Activated T-helper 1 cell treated with anti-CD3 and anti-CD28 coated beads, Interleukin-12 subunit alpha, Interleukin-12 subunit beta, Interleukin-2, Interleukin-4 antibody, amounts not matched to agents 30 ng/mL and 10 ng/mL and 1 ng/mL, durations not matched to agents 14 hours and 24 hours and 36 hours (primary cell): ENCODE measurements around the gene ARRDC3. TPM values are rescaled to one million over a fixed set of nuclear protein-coding genes. Genes with fewer than 3 reads are reported as not detected.
"Not testable (repeated sequence)": the region's sequence is repeated elsewhere in the genome, so short reads cannot be mapped to it uniquely, and the experiment has no call there.

Source experiments
- DNase-seq: peaks from one replicate; pipeline ENCODE4 v3.0.0; 2021; ENCODE audit warnings: low spot score
- H3K27ac Mint-ChIP-seq: one replicate; pipeline ENCODE4 v1.8.0; 2021; ENCODE audit warnings: mild to moderate bottlenecking, mixed read lengths
- H3K27me3 Mint-ChIP-seq: one replicate; pipeline ENCODE4 v1.8.0; 2022; ENCODE audit warnings: mild to moderate bottlenecking, moderate library complexity, mixed read lengths; ENCODE audit not compliant: insufficient read depth
- H3K36me3 Mint-ChIP-seq: one replicate; pipeline ENCODE4 v1.8.0; 2021; ENCODE audit warnings: low read depth, mixed read lengths
- H3K4me1 Mint-ChIP-seq: one replicate; pipeline ENCODE4 v1.8.0; 2021; ENCODE audit warnings: low read depth, mixed read lengths
- H3K4me3 Mint-ChIP-seq: one replicate; pipeline ENCODE4 v1.8.0; 2021; ENCODE audit warnings: mild to moderate bottlenecking, moderate library complexity, mixed read lengths
- H3K9me3 Mint-ChIP-seq: one replicate; pipeline ENCODE4 v1.8.0; 2021; ENCODE audit warnings: mixed read lengths
- intact Hi-C: fragments of 100-400 bp; cut with micrococcal nuclease; formaldehyde crosslinking; loops from one replicate; pipeline ENCODE4 v1.15.1; 2024
- total RNA-seq: library from RNA; stranded (reverse); gene quantifications from 2 replicates; pipeline ENCODE4 v1.2.3, GENCODE V29; 2022

ARRDC3 gene
- total RNA-seq, 1 donor from 2014 or later = 11.5 TPM

DNA sequence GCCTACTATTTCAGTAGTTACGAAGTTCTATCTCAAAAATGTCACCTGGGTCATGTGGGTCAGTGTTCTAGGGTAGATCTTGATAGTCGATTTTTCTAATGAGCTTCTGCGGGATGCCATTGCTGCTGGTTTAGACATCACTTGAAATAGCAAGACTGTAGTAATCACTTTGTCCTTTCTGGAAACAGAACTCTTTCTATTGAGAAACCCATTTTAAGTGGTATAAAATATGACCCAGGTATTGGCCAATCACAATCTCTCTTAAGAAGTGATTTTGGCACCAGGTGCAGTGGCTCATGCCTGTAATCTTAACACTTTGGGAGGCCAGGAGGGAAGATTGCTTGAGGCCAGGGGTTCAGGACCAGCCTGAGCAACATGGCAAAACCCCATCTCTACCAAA is 17.6 kb downstream of the ARRDC3 start:
- Mint-ChIP-seq H3K27me3 (peaks cover 9% of the 10 kb centered on the region), H3K4me1 (peaks cover 14% of the 10 kb centered on the region), H3K4me3 (no peak overlapping the region), H3K27ac (no peak overlapping the region), H3K9me3 (peaks cover 13% of the 10 kb centered on the region), H3K36me3 (peaks cover 28% of the 10 kb centered on the region)
- intact Hi-C loops = no loop called here
- no peak for DNase-seq

DNA sequence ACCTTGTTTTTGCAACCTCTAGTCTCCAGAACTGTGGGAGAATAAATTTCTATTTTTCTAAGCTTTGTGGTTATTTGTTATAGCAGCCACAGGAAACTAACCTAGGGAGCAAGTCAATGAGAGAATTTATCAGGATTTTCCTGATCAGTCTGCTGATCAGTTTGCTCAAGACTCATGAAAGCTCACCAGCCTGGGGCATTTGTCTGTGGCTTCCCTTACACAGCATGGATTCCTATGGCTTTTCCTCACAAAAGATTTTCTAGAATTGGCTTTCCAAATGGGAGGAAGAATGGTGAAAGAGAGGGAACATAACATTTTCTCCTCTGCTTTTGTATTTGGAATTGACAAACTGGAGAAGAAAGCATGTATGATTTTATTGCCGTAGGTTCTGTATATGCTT is 20.2 kb downstream of the ARRDC3 start:
- peaks cover 14% of the 10 kb centered on the region for H3K27me3 Mint-ChIP-seq
- no peak overlapping the region for H3K27ac Mint-ChIP-seq
- no peak overlapping the region for H3K4me3 Mint-ChIP-seq
- intact Hi-C loops = loop anchor here (5.0 kb wide), 1 partner anchor 81 kb away; no protein-coding TSS in a partner anchor
- H3K36me3 Mint-ChIP-seq = peaks cover 13% of the 10 kb centered on the region
- no peak for DNase-seq
- peaks cover 14% of the 10 kb centered on the region for H3K4me1 Mint-ChIP-seq
- peaks cover 13% of the 10 kb centered on the region for H3K9me3 Mint-ChIP-seq

DNA sequence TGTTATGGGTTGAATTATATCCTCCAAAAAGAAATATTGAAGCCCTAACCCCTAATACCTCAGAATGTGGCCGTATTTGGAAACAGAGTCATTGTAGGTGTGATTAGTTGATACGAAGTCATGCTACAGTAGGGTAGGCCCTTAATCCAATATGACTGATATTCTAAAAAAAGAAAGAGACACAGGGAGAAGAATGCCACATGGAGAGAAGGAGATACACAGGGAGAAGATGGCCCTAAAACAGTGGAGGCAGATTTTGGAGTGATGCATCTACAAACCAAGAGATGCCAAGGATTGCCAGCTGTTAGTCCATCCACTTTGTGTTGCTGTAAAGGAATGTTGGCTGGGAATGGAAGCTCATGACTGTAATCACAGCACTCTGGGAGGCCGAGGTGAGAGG is 21.3 kb downstream of the ARRDC3 start:
- H3K4me1 Mint-ChIP-seq = peaks cover 14% of the 10 kb centered on the region
- no peak overlapping the region for H3K27ac Mint-ChIP-seq
- intact Hi-C loops = loop anchor here (1.0 to 5.0 kb wide), 6 partner anchors 19 to 199 kb away; no protein-coding TSS in a partner anchor
- H3K36me3 Mint-ChIP-seq = peaks cover 9% of the 10 kb centered on the region
- peaks cover 23% of the 10 kb centered on the region for H3K27me3 Mint-ChIP-seq
- no peak for DNase-seq
- H3K9me3 Mint-ChIP-seq = peaks cover 13% of the 10 kb centered on the region
- H3K4me3 Mint-ChIP-seq = no peak overlapping the region

DNA sequence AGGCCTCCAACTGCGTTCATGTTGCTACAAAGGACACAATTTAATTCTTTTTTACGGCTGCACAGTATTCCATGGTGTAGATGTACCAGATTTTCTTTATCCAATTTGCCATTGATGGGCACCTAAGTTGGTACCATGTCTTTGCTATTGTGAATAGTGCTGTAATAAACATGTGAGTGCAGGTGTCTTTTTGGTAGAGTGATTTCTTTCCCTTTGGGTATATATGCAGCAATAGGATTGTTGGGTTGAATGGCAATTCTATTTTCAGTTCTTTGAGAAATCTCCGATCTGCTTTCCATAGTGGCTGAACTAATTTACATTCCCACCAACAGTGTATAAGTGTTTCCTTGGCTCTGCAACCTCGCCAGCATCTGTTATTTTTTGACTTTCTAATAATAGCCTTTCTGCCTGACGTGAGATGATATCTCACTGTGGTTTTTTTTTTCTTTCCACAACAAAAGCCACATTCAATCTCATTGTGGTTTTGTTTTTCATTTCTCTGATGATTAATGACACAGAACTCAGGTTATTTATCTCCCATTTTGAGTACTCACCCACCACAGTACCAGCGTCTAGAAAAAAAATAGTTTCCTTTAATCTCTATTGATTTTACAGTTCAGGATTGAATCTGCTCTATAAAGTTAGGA is 21.9 kb downstream of the ARRDC3 start:
- peak overlapping the region; percentile 67 for H3K27ac Mint-ChIP-seq
- H3K36me3 Mint-ChIP-seq = peaks cover 7% of the 10 kb centered on the region
- peaks cover 13% of the 10 kb centered on the region for H3K9me3 Mint-ChIP-seq
- intact Hi-C loops = loop anchor here (1.0 to 5.0 kb wide), 6 partner anchors 19 to 199 kb away; no protein-coding TSS in a partner anchor
- H3K27me3 Mint-ChIP-seq = peaks cover 23% of the 10 kb centered on the region
- no peak for DNase-seq
- H3K4me1 Mint-ChIP-seq = peaks cover 14% of the 10 kb centered on the region
- no peak overlapping the region for H3K4me3 Mint-ChIP-seq

DNA sequence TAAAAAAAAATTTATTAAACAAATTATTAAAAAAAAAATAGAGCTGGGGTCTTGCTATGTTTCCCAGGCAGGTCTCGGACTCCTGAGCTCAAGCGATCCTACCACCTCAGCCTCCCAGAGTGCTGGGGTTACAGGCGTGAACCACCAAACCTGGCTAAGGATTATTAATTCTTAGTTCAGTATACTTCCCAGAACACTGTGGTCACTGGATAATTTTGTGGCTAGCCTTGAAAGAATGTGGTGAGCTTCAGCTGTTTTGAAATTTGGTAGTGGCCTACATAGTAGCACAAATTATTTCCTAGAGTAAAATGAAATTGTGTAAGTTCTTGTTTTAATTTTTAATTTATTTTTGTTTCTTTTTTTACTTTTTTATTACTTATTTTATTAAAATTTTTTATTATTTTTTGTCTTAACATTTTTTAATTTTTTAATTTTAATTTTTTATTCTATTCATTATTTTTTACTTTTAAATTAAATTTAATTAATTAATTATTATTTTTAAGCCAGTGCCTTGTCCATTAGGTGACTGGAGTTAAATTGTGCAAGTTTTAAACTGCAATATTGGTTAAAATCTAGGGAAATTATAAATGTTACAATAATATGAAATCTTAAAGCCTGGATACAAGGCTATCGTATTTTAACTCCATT is 23.0 kb downstream of the ARRDC3 start:
- H3K4me1 Mint-ChIP-seq = peaks cover 14% of the 10 kb centered on the region
- intact Hi-C loops = loop anchor here (5.0 kb wide), 1 partner anchor 78 kb away; no protein-coding TSS in a partner anchor
- no peak for DNase-seq

DNA sequence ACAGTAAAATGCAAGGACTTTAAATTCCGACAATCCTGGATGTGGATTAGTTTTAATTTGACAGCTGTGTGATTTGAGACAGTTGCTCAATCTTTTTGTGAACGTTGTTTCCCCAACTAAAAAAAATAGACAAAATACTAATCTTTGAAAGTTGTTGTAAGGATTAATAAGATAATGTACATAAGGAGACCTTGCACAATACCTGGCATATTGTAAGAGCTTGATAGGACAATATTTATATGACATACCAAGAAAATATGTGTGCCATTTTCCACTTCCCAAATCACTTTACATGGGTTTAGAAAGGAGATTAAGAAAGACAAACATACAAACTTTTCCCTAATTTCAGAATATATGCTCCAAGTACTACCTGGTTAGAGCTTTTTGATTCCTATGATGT is 25.3 kb downstream of the ARRDC3 start:
- intact Hi-C loops = no loop called here
- Mint-ChIP-seq H3K27me3 (peaks cover 25% of the 10 kb centered on the region), H3K27ac (no peak overlapping the region), H3K4me3 (no peak overlapping the region), H3K9me3 (peaks cover 13% of the 10 kb centered on the region), H3K4me1 (peaks cover 14% of the 10 kb centered on the region), H3K36me3 (peaks cover 7% of the 10 kb centered on the region)
- DNase-seq = no peak

More for the DNA sequence above, 23.0 kb downstream of the ARRDC3 start:
- peaks cover 13% of the 10 kb centered on the region for H3K9me3 Mint-ChIP-seq
- H3K27me3 Mint-ChIP-seq = peaks cover 25% of the 10 kb centered on the region
- H3K36me3 Mint-ChIP-seq = peaks cover 7% of the 10 kb centered on the region
- H3K4me3 Mint-ChIP-seq = no peak overlapping the region
- no peak overlapping the region for H3K27ac Mint-ChIP-seq

DNA sequence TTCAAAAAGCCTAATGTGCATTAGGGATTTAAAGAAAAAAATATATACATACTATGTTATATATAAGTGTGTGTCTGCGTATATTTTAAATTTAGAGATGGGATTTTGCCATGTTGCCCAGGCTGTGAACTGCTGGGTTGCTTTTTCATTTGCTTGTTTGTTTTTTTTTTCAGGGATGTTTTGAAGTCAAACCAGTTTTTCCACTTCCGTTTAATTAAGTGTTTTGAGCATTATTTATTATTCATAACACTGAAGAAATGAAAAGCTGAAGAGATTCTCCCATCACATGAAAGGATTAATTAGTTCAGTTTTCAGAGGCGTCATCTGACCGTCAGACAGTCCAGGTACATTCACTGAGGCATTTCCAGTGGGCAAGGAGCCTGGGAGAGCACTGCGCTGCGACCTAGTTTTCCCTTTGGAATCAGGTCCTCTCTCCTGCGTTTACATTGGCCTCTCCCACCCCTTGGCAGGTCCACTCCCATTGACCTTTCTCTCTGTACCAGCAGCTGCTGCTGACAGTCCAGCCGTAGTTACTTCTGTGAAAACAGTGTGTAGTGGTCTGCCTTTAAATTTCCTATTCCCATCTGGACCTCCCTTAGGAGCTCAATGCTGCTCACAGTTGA is 26.0 kb downstream of the ARRDC3 start:
- H3K27ac Mint-ChIP-seq = no peak overlapping the region
- peaks cover 14% of the 10 kb centered on the region for H3K4me1 Mint-ChIP-seq
- peaks cover 13% of the 10 kb centered on the region for H3K9me3 Mint-ChIP-seq
- no peak for DNase-seq
- intact Hi-C loops = no loop called here
- H3K4me3 Mint-ChIP-seq = no peak overlapping the region
- H3K36me3 Mint-ChIP-seq = peaks cover 7% of the 10 kb centered on the region
- H3K27me3 Mint-ChIP-seq = peaks cover 22% of the 10 kb centered on the region

DNA sequence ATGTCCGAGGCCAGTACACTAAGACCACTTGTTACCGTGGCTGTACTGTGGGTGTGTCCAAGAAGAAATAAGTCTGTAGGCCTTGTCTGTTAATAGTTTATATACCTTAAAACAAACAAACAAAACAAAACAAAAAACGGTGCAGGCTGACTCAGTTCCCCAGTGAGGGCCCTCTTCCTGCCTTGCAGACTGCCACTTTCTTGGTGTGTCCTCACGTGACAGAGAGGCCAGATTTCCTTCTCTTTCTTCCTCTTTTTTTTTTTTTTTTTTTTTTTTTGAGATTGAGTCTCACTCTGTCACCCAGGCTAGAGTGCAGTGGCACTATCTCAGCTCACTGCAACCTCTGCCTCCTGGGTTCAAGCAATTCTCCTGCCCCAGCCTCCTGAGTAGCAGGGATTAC is 28.2 kb downstream of the ARRDC3 start:
- H3K4me3 Mint-ChIP-seq, H3K27ac Mint-ChIP-seq, H3K4me1 Mint-ChIP-seq, H3K9me3 Mint-ChIP-seq, H3K36me3 Mint-ChIP-seq, intact Hi-C loops, DNase-seq: not testable (repeated sequence)
- peaks cover 22% of the 10 kb centered on the region for H3K27me3 Mint-ChIP-seq

DNA sequence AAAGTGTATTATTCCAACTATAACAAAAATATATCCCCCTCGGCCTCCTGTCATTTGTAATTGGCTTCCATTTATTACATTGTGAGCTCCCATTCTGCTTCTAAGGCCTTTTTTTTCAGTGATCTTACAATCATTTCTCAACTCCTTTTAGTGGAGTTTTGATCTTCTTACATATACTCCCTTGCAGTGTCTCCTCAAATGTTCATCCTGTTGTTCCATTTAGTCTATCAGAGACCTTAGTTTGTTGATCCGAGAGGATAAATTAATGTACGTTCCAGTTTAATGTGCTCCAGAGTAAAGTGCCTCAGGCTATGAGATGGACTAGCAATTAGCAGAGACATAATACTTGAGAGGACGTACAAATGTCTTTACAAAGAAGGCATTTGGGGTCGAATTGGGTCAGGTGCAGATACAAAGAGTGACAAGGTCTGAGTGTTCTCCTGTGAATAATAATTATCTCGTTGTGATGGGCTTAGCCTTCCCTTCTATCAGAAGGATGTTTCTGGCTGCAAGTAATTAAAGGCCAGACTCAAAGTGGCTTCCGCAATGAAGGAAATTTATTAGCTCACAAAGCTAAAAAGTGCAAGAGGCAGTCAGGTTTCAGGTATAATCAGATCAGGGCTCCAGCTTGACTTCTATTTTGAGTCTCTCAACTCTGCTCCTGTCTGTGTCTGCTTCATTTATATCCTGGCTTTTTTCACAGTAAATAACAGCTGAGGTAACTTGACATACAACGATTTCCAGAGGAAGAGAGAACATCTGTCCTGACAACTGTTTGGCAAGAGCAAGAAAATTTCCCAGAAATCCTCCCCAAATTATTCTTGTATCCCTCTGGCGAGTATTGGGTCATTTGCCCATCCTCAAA is 30.1 kb downstream of the ARRDC3 start:
- intact Hi-C loops = no loop called here
- H3K9me3 Mint-ChIP-seq = no peaks in the 10 kb centered on the region
- no peaks in the 10 kb centered on the region for H3K4me1 Mint-ChIP-seq
- H3K27ac Mint-ChIP-seq = no peak overlapping the region
- H3K36me3 Mint-ChIP-seq = no peaks in the 10 kb centered on the region
- peaks cover 20% of the 10 kb centered on the region for H3K27me3 Mint-ChIP-seq
- no peak for DNase-seq
- no peak overlapping the region for H3K4me3 Mint-ChIP-seq

DNA sequence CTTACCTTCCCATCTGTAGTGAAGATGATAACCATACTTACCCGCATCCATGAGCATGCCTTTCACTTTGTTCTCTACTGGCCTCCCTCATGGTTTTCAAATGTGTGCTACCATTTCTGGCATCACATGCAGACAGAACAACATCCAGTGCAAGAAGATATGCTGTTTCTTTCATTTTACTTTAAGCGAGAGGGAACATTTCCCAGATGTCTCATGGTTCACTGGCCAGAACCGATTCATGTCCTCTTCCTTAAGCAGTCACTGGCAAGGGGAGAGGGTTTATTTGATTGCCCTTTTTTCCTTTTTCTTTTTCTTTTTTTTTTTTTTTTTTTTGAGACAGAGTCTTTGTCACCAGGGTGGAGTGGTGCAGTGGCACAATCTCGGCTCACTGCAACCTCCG is 37.7 kb downstream of the ARRDC3 start:
- no peaks in the 10 kb centered on the region for H3K36me3 Mint-ChIP-seq
- peaks cover 9% of the 10 kb centered on the region for H3K27me3 Mint-ChIP-seq
- H3K27ac Mint-ChIP-seq = no peak overlapping the region
- no peak for DNase-seq
- no peaks in the 10 kb centered on the region for H3K4me1 Mint-ChIP-seq
- intact Hi-C loops = no loop called here
- no peak overlapping the region for H3K4me3 Mint-ChIP-seq
- no peaks in the 10 kb centered on the region for H3K9me3 Mint-ChIP-seq

DNA sequence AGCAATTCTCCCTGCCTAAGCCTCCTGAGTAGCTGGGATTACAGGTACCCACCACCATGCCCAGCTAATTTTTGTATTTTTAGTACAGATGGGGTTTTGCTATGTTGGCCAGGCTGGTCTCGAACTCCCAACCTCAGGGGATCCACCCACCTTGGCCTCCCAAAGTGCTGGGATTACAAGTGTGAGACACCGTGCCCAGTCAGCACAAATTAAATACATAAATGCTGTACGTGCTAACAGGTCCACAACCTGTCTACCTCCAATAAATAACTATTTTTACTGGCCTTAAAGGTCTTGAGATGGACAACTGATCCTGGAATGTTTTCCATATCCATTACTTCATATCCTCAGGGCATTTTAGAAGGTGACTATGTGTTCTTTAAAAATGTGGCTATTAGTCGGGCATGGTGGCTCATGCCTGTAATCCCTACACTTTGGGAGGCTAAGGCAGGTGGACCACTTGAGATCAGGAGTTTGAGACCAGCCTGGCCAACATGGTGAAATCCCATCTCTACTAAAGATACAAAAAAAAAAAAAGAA is 38.4 kb downstream of the ARRDC3 start:
- H3K27ac Mint-ChIP-seq, H3K27me3 Mint-ChIP-seq, intact Hi-C loops, H3K9me3 Mint-ChIP-seq, DNase-seq, H3K36me3 Mint-ChIP-seq, H3K4me1 Mint-ChIP-seq, H3K4me3 Mint-ChIP-seq: not testable (repeated sequence)

DNA sequence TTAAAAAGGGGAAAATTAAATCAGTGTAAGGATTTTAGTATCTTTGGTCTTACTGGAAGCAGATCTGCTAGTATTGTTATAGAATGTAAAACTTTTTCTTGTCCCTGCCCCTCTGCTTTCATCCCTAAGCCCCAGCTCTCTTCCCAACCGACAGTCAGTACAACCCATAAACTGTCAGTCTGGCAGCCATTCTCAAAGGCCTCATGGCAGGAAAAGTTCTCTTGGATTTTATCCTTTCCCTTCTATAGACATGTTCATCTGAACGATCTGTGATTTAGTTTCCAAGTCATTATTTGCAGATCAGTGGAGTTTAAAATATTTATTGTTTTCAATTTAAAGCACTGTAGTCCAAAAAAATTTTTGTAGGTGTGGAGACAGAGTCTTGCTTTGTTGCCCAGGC is 39.2 kb downstream of the ARRDC3 start:
- H3K4me1 Mint-ChIP-seq = no peaks in the 10 kb centered on the region
- intact Hi-C loops = no loop called here
- peaks cover 9% of the 10 kb centered on the region for H3K27me3 Mint-ChIP-seq
- H3K4me3 Mint-ChIP-seq = no peak overlapping the region
- DNase-seq = no peak
- H3K36me3 Mint-ChIP-seq = no peaks in the 10 kb centered on the region
- H3K27ac Mint-ChIP-seq = no peak overlapping the region
- H3K9me3 Mint-ChIP-seq = no peaks in the 10 kb centered on the region
